ENCODE measurements around the gene KCNA10.

KCNA10 gene

GRCh38 chr1:110477445-110477957, 41.5 kb downstream of the KCNA10 start:
- Histone ChIP-seq H3K9ac (ENCODE audit: insufficient read length, low read depth) (no peak overlapping the region), H3K4me3 (ENCODE audit: insufficient read length, low read depth) (no peak overlapping the region), H3K36me3 (ENCODE audit: insufficient read depth, insufficient read length, low read length) (no peaks in the 10 kb centered on the region), H3K4me1 (ENCODE audit: insufficient read depth, insufficient read length) (peaks cover 8% of the 10 kb centered on the region), H3K9me3 (ENCODE audit: insufficient read depth, low read length) (no peaks in the 10 kb centered on the region), H3K27me3 (ENCODE audit: insufficient read depth, insufficient read length) (no peaks in the 10 kb centered on the region)
- TF ChIP-seq ZNF274 (IDR thresholded peaks at IDR 0.05; ENCODE audit: low read depth, low read length): no peak
- no peak for DNase-seq (ENCODE audit: low read depth, low spot score)

DNA sequence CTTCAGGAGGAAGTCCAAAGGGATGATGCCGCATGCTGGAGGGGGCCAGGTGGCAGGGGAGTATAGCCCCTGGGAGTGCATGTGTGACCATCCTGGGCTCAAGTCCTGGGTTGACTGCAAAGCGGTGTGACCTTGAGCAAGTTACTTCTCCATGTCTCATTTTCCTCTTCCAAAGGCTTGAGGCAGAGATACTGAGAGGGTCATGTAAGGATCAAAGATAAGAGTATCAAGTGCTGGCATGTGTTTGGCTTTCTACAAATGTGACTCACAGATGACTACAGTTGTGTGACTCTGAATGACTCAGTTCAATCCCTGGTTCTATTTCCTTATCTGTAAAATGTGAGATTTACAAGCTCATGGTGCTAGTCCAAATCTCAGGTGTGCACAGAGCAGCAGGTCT, 41.9 kb downstream of the KCNA10 start:
- Histone ChIP-seq H3K27me3 (ENCODE audit: insufficient read depth, insufficient read length) (no peaks in the 10 kb centered on the region), H3K4me3 (ENCODE audit: insufficient read length, low read depth) (no peak overlapping the region), H3K9ac (ENCODE audit: insufficient read length, low read depth) (no peak overlapping the region), H3K36me3 (ENCODE audit: insufficient read depth, insufficient read length, low read length) (no peaks in the 10 kb centered on the region), H3K9me3 (ENCODE audit: insufficient read depth, low read length) (no peaks in the 10 kb centered on the region), H3K4me1 (ENCODE audit: insufficient read depth, insufficient read length) (peaks cover 8% of the 10 kb centered on the region)
- no peak for DNase-seq (ENCODE audit: low read depth, low spot score)
- no peak for TF ChIP-seq YY1 (IDR thresholded peaks at IDR 0.05; ENCODE audit: insufficient read depth, insufficient read length)
- TF ChIP-seq SUZ12 (IDR thresholded peaks at IDR 0.05; ENCODE audit: extremely low read depth, insufficient read depth, insufficient read length): no peak
- no peak for TF ChIP-seq ZNF274 (IDR thresholded peaks at IDR 0.05; ENCODE audit: low read depth, low read length)

- Histone ChIP-seq H3K9me3 (ENCODE audit: insufficient read depth, low read length) (no peaks in the 10 kb centered on the region), H3K27me3 (ENCODE audit: insufficient read depth, insufficient read length) (no peaks in the 10 kb centered on the region), H3K9ac (ENCODE audit: insufficient read length, low read depth) (no peak overlapping the region), H3K36me3 (ENCODE audit: insufficient read depth, insufficient read length, low read length) (no peaks in the 10 kb centered on the region), H3K4me3 (ENCODE audit: insufficient read length, low read depth) (no peak overlapping the region), H3K4me1 (ENCODE audit: insufficient read depth, insufficient read length) (peaks cover 8% of the 10 kb centered on the region)
- DNase-seq (ENCODE audit: low read depth, low spot score): no peak
- TF ChIP-seq ZNF274 (IDR thresholded peaks at IDR 0.05; ENCODE audit: low read depth, low read length) (no peak), SUZ12 (IDR thresholded peaks at IDR 0.05; ENCODE audit: extremely low read depth, insufficient read depth, insufficient read length) (no peak), YY1 (IDR thresholded peaks at IDR 0.05; ENCODE audit: insufficient read depth, insufficient read length) (no peak)
Observed at GRCh38 chr1:110476028-110476765, 42.8 kb downstream of the KCNA10 start.

- DNase-seq (ENCODE audit: low read depth, low spot score): no peak
- no peaks in the 10 kb centered on the region for H3K27me3 ChIP-seq (ENCODE audit: insufficient read depth, insufficient read length)
- no peaks in the 10 kb centered on the region for H3K9me3 ChIP-seq (ENCODE audit: insufficient read depth, low read length)
- no peak overlapping the region for H3K4me3 ChIP-seq (ENCODE audit: insufficient read length, low read depth)
- H3K36me3 ChIP-seq (ENCODE audit: insufficient read depth, insufficient read length, low read length): no peaks in the 10 kb centered on the region
- no peak overlapping the region for H3K9ac ChIP-seq (ENCODE audit: insufficient read length, low read depth)
- no peak for TF ChIP-seq SUZ12 (IDR thresholded peaks at IDR 0.05; ENCODE audit: extremely low read depth, insufficient read depth, insufficient read length)
- TF ChIP-seq ZNF274 (IDR thresholded peaks at IDR 0.05; ENCODE audit: low read depth, low read length): no peak
- no peak for TF ChIP-seq YY1 (IDR thresholded peaks at IDR 0.05; ENCODE audit: insufficient read depth, insufficient read length)
- H3K4me1 ChIP-seq (ENCODE audit: insufficient read depth, insufficient read length): peaks cover 8% of the 10 kb centered on the region
Observed at GRCh38 chr1:110475362-110476027, 43.5 kb downstream of the KCNA10 start.

GRCh38 chr1:110474444-110474843, 44.5 kb downstream of the KCNA10 start:
- TF ChIP-seq SUZ12 (IDR thresholded peaks at IDR 0.05; ENCODE audit: extremely low read depth, insufficient read depth, insufficient read length) (no peak), ZNF274 (IDR thresholded peaks at IDR 0.05; ENCODE audit: low read depth, low read length) (no peak), YY1 (IDR thresholded peaks at IDR 0.05; ENCODE audit: insufficient read depth, insufficient read length) (no peak)
- no peaks in the 10 kb centered on the region for H3K27me3 ChIP-seq (ENCODE audit: insufficient read depth, insufficient read length)
- no peak for DNase-seq (ENCODE audit: low read depth, low spot score)
- peaks cover 8% of the 10 kb centered on the region for H3K4me1 ChIP-seq (ENCODE audit: insufficient read depth, insufficient read length)
- no peak overlapping the region for H3K4me3 ChIP-seq (ENCODE audit: insufficient read length, low read depth)
- no peak overlapping the region for H3K9ac ChIP-seq (ENCODE audit: insufficient read length, low read depth)
- no peaks in the 10 kb centered on the region for H3K36me3 ChIP-seq (ENCODE audit: insufficient read depth, insufficient read length, low read length)
- no peaks in the 10 kb centered on the region for H3K9me3 ChIP-seq (ENCODE audit: insufficient read depth, low read length)

DNA sequence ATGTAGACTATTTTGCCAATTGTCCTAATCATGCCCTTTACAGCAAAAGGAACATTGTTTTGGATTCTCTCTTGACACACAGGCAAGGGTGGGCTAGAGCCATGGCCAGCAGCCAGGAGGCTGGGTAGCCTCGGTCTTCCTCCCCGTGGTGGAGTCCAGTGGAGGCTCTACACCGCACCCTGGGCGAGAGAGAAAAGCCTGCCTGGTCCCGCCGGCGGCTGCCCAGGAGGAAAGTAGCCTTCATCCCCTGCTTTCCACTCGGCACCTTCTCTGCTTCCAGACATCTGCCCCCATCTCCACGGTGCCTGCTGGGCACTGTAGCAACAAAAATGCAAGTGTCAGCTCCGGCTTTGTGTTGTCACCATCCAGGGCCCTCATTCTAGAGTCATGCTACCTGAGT, 46.4 kb downstream of the KCNA10 start:
- Histone ChIP-seq H3K4me1 (ENCODE audit: insufficient read depth, insufficient read length) (peaks cover 4% of the 10 kb centered on the region), H3K4me3 (ENCODE audit: insufficient read length, low read depth) (no peak overlapping the region), H3K36me3 (ENCODE audit: insufficient read depth, insufficient read length, low read length) (no peaks in the 10 kb centered on the region), H3K9ac (ENCODE audit: insufficient read length, low read depth) (no peak overlapping the region), H3K27me3 (ENCODE audit: insufficient read depth, insufficient read length) (no peaks in the 10 kb centered on the region), H3K9me3 (ENCODE audit: insufficient read depth, low read length) (no peaks in the 10 kb centered on the region)
- TF ChIP-seq SUZ12 (IDR thresholded peaks at IDR 0.05; ENCODE audit: extremely low read depth, insufficient read depth, insufficient read length) (no peak), YY1 (IDR thresholded peaks at IDR 0.05; ENCODE audit: insufficient read depth, insufficient read length) (no peak)
- no peak for DNase-seq (ENCODE audit: low read depth, low spot score)

DNA sequence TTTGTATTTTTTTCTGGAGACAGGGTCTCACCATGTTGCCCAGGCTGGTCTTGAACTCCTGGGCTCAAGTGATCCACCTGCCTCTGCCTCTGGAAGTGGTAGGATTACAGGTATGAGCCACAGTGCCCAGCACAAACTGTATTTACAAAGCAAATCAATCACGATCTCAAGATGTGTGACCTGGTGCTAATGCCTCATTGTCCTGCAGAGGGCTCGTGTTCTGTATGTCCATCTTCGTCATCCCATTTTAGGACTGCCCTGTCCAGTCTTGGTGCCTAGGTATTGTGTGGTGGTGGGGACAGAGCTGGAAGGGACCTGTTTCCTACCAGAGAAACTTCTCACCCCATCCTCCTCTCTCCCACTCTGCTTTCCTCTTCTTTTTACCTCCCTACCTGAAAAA, 47.8 kb downstream of the KCNA10 start:
- H3K27me3 ChIP-seq (ENCODE audit: insufficient read depth, insufficient read length): no peaks in the 10 kb centered on the region
- H3K36me3 ChIP-seq (ENCODE audit: insufficient read depth, insufficient read length, low read length): no peaks in the 10 kb centered on the region
- no peaks in the 10 kb centered on the region for H3K4me1 ChIP-seq (ENCODE audit: insufficient read depth, insufficient read length)
- H3K9ac ChIP-seq (ENCODE audit: insufficient read length, low read depth): no peak overlapping the region
- DNase-seq (ENCODE audit: low read depth, low spot score): no peak
- TF ChIP-seq ZNF274 (IDR thresholded peaks at IDR 0.05; ENCODE audit: low read depth, low read length) (no peak), SUZ12 (IDR thresholded peaks at IDR 0.05; ENCODE audit: extremely low read depth, insufficient read depth, insufficient read length) (no peak), YY1 (IDR thresholded peaks at IDR 0.05; ENCODE audit: insufficient read depth, insufficient read length) (no peak)
- no peak overlapping the region for H3K4me3 ChIP-seq (ENCODE audit: insufficient read length, low read depth)
- no peaks in the 10 kb centered on the region for H3K9me3 ChIP-seq (ENCODE audit: insufficient read depth, low read length)
